Measurements from ENCODE around the gene CDH4. TPM values are rescaled to one million over a fixed set of nuclear protein-coding genes. Genes with fewer than 3 reads are reported as not detected.

Gene CDH4
- total and polyA plus RNA-seq, 2 of the 4 experiments (the other 2 are of a cell fraction), result 1.6 to 3.5 TPM

- TF ChIP-seq ELK1 (IDR thresholded peaks at IDR 0.05; ENCODE audit: borderline replicate concordance, low read depth, low read length) (no peak), FOS (IDR thresholded peaks at IDR 0.05; ENCODE audit: low read depth, low read length) (no peak), CEBPB (IDR thresholded peaks at IDR 0.05; ENCODE audit: low read depth, low read length) (no peak), POLR2A (IDR thresholded peaks at IDR 0.05; ENCODE audit: low read depth, low read length) (no peak), RCOR1 (IDR thresholded peaks at IDR 0.05; ENCODE audit: insufficient replicate concordance, low read length) (no peak), BHLHE40 (IDR thresholded peaks at IDR 0.05; ENCODE audit: low read depth, low read length) (no peak), SMC3 (IDR thresholded peaks at IDR 0.05; ENCODE audit: low read depth, low read length) (no peak), USF2 (IDR thresholded peaks at IDR 0.05; ENCODE audit: low read depth, low read length) (no peak), MAFK (IDR thresholded peaks at IDR 0.05; ENCODE audit: low read depth, low read length) (no peak), RFX5 (IDR thresholded peaks at IDR 0.05; ENCODE audit: low read depth, low read length) (no peak), CHD1 (IDR thresholded peaks at IDR 0.05; ENCODE audit: low read depth, low read length) (no peak), MAZ (IDR thresholded peaks at IDR 0.05; ENCODE audit: borderline replicate concordance, low read depth, low read length) (no peak)
- Histone ChIP-seq H3K27ac (ENCODE audit: insufficient read depth, low read length) (no peak overlapping the region), H3K14ac (replicated peaks; ENCODE audit: low read depth, low read length) (no peak overlapping the region), H3K18ac (ENCODE audit: low read depth, low read length) (no peak overlapping the region), H3K4me3 (ENCODE audit: insufficient read depth, low read depth, low read length) (no peak overlapping the region), H2AK9ac (replicated peaks; ENCODE audit: low read depth, low read length, poor library complexity) (no peak overlapping the region), H3K4me2 (ENCODE audit: low read depth, low read length) (no peak overlapping the region), H3K27me3 (ENCODE audit: control insufficient read depth, insufficient read depth, low read length) (no peaks in the 10 kb centered on the region), H4K8ac (ENCODE audit: low read depth in 2 of 2, low read length in 2 of 2) (no peak overlapping the region), H3K56ac (ENCODE audit: extremely low read depth, insufficient read depth, low read length) (no peak overlapping the region), H4K20me1 (ENCODE audit: insufficient read depth, low read length) (no peaks in the 10 kb centered on the region), H3K23ac (ENCODE audit: low read depth, low read length) (no peak overlapping the region), H2BK20ac (ENCODE audit: low read depth, low read length) (no peak overlapping the region), H3K79me1 (ENCODE audit: low read depth in 1 of 2, low read length in 2 of 2) (no peaks in the 10 kb centered on the region), H2AFZ (replicated peaks; ENCODE audit: low read length, poor library complexity) (no peak overlapping the region), H3K9me1 (ENCODE audit: insufficient read depth, low read length) (no peaks in the 10 kb centered on the region), H3K4ac (ENCODE audit: low read depth, low read length) (no peak overlapping the region), H3K4me1 (ENCODE audit: control insufficient read depth, insufficient read depth, low read length) (no peaks in the 10 kb centered on the region), H4K5ac (ENCODE audit: low read depth, low read length) (no peak overlapping the region), H3K9ac (ENCODE audit: low read depth, low read length) (no peak overlapping the region), H2BK15ac (ENCODE audit: low read depth, low read length) (no peak overlapping the region), H2AK5ac (ENCODE audit: low read depth, low read length) (no peak overlapping the region), H2BK5ac (ENCODE audit: low read depth, low read length, poor library complexity, severe bottlenecking) (peak overlapping the region; percentile 67), H3K36me3 (ENCODE audit: control insufficient read depth, insufficient read depth, low read length) (no peaks in the 10 kb centered on the region), H4K91ac (ENCODE audit: insufficient read depth, low read depth, low read length) (no peak overlapping the region), H2BK120ac (ENCODE audit: low read depth, low read length) (no peak overlapping the region), H3K9me3 (ENCODE audit: control insufficient read depth, insufficient read depth, low read length) (no peaks in the 10 kb centered on the region)
- dilution Hi-C loops (cut with HindIII; ENCODE audit: low sequenced_read_pairs, unreplicated experiment), result no loop called here
- CTCF ChIA-PET, result no interaction called here
- POLR2A ChIA-PET (ENCODE audit: unreplicated experiment), result no interaction called here
- no peak for DNase-seq
- in situ Hi-C loops (cut with MboI; ENCODE audit: low sequenced_read_pairs), result no loop called here
- intact Hi-C loops (cut with micrococcal nuclease), result no loop called here
- ATAC-seq (ENCODE audit: low read depth), result no peak
- BruUV-seq (replicated peaks), result no TSS peak
- WGBS, 2 experiments (ENCODE audit: extremely low coverage in 2 of 2, insufficient read length in 1 of 2), result 81 to 100% methylated on average over 1 to 7 of the region's 10 CpGs
These were observed 587.3 kb downstream of the CDH4 start for GRCh38 chr20:61839223-61839911.

All from IMR-90 (cell line).